NCI-H1092 treated with DMSO at 0.1 percent for 48 hours (cell line): ENCODE results near the gene DISC1.
A peak's percentile ranks its signal among the peaks of the same experiment; 100 is the strongest.
"Not testable (repeated sequence)": the region's sequence is repeated elsewhere in the genome, so short reads cannot be mapped to it uniquely, and the experiment has no call there.

Source experiments
- DNase-seq: peaks from one replicate; lab custom pipeline; 2025; lab: John Stamatoyannopoulos, UW

The DISC1 gene

DNA sequence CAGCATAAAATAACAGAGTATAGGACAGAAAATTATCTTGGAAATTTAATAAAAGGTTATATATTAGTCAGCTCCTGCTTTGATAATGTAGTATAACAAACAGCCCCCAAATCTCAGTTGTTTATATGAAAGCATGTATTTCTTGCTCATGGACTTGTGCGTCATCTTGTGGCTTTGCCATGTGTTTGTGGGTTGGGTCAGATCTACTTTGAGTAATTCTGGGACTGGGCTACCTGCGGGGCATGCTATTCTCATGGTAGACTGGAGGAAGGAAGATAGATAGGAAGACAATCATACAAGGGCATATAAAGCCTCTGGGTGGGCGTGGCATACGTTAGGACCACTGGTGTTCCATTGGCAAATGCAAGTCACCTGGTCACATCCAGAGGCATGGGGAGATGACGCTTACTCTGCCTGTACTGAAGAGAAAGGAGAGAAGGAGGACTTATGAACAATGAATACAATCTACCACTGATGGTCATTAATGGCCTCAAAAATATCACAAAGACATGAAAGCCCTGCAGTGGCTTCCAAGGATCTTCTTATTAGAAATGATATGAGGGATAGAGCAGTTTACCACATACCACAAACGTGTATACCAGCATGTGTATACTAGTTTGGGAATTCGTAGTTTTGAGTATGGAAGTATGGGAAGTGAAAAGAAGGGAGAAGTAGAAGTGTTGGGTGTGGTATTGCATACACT, 267.0 kb downstream of the DISC1 start:
- no peak for DNase-seq

DNA sequence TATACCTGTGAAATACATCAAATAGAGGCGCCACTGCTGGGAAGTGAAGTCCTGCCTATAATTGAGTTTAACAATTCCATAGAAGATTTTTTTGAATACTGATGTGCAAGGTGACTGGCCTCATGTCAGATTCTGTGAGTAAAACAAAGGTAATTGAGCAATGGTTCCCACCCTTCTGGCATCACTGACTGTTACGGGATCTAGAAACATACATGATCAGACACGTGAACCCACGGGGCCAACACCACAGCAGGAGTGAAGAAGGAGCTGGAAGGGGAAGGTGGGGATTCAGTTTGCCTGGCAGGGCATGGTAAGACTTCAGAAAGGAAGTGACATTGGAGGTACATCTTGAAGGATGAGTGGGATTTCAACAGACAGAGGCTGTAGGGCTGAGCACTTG, 270.2 kb downstream of the DISC1 start:
- no peak for DNase-seq

GRCh38 chr1:231899046-231899445, 272.5 kb downstream of the DISC1 start:
- no peak for DNase-seq

DNA sequence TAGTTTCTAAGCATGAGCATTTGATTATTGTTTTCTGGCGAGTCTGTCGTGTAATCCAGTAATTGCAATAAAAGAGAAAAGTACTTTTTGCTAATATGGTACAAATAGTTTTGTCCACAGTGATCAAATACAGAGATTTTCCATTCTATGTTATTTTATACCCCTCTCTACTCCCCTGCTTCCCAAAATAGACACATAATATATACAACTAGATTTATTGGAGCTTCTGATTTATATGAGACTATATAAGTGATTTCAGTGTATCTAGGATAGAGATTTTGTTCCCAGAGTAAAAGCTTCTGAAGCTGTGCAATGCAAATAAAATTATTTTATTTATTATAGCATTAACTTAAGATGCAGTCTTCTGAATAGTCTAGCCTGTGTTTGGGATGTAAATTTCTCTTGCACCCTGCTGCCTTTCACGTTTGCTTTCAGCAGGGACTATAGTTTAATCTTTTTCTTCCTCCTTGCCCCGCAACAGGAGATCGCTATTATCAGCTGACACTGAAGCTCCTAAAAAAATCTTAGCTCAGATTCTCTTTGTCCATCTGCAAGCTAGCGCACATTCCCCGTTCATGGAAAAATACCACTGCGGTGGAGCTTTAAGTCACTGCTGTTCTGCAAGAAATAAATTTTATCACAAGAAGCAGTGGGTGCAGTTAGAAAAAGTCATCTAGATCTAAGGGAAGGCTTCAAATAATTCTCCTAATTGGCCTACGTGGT, 273.3 kb downstream of the DISC1 start:
- DNase-seq, result no peak

GRCh38 chr1:231903586-231904081, 277.0 kb downstream of the DISC1 start:
- no peak for DNase-seq

- not testable (repeated sequence) for DNase-seq
Measured at GRCh38 chr1:231907310-231907709, 280.7 kb downstream of the DISC1 start.

GRCh38 chr1:231913493-231913892, 286.9 kb downstream of the DISC1 start:
- no peak for DNase-seq

DNA sequence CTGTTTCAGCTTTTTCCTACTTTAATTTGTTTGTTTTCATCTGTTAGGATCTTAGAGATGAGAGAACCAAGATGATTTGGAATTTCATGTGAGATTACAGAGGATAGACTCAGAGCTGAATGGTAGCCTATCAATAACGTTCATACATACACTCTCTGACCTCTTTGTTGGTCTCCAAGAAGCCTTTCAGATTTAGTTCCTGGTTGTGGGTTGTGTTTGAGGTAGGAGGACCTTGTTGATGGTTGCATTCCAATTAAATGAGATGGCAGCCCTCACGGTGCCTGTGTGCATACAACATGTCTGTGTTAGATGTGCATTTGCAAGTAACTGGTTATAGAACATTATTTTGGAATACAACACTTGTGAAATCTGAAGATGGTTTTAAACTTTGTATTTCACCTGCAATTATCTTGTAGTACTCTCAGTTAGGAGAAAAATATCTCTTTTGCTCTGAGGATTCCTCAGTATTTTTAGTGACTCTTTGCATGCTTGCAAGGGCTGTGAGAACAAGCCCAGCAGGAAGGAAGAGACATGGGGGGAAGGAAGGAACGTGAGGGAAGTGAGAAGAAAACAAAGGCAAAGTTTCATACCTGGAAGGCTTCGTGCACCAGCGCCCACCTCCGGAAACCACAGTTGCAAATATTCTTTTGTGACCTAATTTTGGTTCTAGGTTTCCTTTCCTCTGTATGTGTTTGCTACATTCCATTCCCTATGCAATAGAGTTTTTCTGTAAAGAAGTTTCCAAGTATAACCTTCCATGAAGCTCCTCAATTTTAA, 291.8 kb downstream of the DISC1 start:
- DNase-seq, result no peak

GRCh38 chr1:231919239-231919885, 292.8 kb downstream of the DISC1 start:
- DNase-seq, result no peak

DNA sequence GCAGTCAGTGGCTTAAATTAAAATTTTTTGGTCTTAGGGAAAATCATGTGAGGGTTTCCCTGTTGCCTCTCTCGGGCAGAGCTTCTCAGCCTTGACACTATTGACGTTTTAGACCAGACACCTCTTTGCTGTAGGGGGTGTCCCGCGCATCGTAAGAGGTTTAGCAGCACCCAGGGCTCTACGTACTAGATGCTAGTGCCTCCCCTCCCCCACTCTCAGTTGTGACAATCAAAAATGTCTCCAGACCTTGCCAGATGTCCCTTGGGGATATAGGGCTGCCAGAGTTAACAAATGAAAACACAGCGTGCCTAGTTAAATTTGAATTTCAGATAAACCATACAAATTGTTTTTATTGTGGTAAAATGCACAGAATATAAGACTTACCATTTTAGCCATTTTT, 293.3 kb downstream of the DISC1 start:
- DNase-seq, result no peak

GRCh38 chr1:231921646-231922345, 295.2 kb downstream of the DISC1 start:
- no peak for DNase-seq

DNA sequence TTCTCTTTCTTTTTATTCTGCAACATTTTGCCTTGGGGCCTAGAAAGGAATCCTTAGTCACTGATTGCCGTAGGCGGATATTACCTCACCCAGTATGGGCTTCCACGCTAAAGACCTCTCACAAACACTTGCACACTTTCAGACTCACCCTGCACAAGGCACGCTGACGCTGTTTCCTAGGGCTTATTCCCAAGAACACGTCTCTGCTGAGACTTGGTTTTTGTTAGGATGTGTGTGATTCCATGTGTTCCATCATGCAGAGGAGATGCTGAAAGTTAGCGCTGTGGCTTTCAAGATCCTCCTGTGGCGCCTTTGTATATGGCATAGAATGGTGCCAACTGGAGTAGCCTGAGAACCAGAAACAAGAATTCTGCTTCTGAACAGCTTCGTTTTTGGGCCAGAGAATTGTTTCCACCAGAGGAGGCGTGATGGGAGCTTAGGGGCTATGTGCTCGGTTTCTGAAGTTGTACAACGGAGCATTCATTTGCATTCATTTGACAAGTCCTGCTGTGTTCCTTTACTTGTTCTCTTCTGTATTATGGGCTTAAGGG, 297.0 kb downstream of the DISC1 start:
- DNase-seq, result no peak

GRCh38 chr1:231924180-231924579, 297.6 kb downstream of the DISC1 start:
- peak; percentile 92 for DNase-seq

GRCh38 chr1:231925864-231926263, 299.3 kb downstream of the DISC1 start:
- DNase-seq, result no peak

DNA sequence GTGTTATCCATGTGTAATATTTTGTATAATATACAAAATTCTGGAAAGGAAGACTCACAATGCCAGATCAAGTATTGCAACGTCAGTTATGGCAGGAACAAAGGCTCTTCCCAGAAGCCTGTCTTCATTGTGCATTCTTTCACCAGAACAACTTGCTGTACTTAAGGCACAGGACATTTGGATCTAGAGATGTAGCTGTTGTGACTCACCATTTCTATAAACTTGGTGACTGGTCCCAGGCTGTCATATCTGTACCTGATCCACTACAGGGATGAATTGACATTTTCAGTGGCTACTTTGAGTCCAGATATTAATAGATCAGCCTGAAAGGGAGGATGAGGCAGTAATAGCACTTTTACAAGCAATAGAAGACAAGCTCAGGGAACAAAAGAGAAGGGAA, 299.8 kb downstream of the DISC1 start:
- no peak for DNase-seq

- DNase-seq, result no peak
Measured at GRCh38 chr1:231926933-231927332, 300.3 kb downstream of the DISC1 start.

- peak; percentile 76 for DNase-seq
Measured at GRCh38 chr1:231927431-231927830, 300.8 kb downstream of the DISC1 start.

DNA sequence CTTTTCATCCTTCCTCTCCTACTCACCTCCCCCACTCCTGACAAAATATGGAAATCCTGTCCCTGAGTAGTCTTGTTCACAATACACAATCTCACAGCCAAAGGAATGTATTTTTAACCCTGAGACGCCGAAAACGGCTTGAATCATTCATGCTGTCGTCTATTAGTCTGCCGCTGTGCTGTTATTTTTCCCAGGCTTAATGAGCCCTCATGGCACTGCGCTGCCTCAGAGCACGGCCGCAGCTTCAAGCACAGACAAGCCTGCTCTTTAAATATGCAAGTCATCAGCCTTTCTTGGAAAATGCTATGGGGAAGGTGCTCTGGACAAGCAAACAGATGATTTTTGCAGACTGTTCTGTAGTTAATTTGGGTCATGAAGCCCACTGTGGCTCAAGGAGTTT, 302.7 kb downstream of the DISC1 start:
- no peak for DNase-seq

DNA sequence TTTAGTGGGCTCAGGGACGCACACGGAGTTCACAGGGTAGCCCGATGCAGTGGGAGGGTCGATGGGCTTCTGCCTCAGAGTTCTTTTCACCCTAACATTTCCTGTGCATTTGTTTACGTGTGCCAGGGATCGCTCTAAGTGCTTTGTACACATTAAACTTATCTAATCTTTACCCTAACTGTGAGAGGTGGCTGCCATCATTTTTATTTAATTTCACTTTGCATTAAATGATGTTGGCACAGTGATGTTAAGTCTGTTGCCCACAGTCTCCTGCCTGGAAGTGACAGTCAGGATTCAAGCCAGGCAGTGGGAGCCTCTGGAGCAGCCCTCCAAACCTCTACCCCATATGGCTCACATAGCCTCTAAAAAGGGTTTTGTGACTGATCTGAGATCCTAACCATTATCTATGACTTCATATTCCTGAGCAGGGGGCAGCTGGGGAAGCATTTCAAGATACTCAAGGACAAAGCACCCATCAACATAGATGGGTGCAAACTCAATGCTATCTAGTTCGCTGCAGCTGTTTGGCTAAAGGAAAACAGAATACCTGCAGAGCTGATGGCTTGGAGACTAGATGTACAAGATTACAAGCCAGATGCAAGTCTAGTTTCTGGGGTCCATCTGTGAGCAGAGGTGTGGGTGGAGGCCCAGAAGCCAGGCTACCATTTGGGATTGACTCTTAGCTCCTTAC, 303.8 kb downstream of the DISC1 start:
- DNase-seq, result peak; percentile 22

DNA sequence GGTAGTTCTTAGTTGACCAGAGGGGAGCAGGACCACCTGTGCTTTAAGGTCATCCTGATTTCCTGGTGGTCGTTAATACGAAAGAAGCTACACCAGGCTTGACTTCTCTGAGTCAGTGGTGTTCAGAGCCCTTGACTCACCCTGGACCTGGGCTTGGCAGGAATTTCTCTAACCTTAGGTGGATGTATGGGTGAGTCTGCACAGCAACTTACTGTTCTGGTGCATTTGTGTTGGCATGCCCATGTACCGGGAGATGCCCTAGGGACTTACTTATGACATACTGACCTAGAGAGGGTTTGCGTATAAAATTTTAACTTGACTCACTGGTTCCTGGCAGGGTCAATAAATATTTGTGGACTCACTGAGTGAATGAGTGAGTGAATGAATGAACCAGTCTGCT, 304.6 kb downstream of the DISC1 start:
- DNase-seq, result no peak
